Rectal smooth muscle tissue (tissue), 1 donor: Measurements from ENCODE around the gene TMEM87B.

Experiments
- H3K27ac ChIP-seq: one replicate; pipeline ENCODE4 v1.7.0; 2013; ENCODE audit warnings: low read depth, low read length, inconsistent platforms
- H3K27me3 ChIP-seq: one replicate; pipeline ENCODE4 v1.7.0; 2013; ENCODE audit warnings: low read length; ENCODE audit not compliant: control insufficient read depth, insufficient read depth
- H3K36me3 ChIP-seq: one replicate; pipeline ENCODE4 v1.7.0; 2013; ENCODE audit warnings: low read length; ENCODE audit not compliant: control insufficient read depth, insufficient read depth
- H3K4me1 ChIP-seq: one replicate; pipeline ENCODE4 v1.7.0; 2013; ENCODE audit warnings: low read length; ENCODE audit not compliant: control insufficient read depth, insufficient read depth
- H3K4me3 ChIP-seq: one replicate; pipeline ENCODE4 v1.7.0; 2013; ENCODE audit warnings: low read length
- H3K9ac ChIP-seq: one replicate; pipeline ENCODE4 v1.7.0; 2013; ENCODE audit warnings: low read length

Gene TMEM87B, protein sequence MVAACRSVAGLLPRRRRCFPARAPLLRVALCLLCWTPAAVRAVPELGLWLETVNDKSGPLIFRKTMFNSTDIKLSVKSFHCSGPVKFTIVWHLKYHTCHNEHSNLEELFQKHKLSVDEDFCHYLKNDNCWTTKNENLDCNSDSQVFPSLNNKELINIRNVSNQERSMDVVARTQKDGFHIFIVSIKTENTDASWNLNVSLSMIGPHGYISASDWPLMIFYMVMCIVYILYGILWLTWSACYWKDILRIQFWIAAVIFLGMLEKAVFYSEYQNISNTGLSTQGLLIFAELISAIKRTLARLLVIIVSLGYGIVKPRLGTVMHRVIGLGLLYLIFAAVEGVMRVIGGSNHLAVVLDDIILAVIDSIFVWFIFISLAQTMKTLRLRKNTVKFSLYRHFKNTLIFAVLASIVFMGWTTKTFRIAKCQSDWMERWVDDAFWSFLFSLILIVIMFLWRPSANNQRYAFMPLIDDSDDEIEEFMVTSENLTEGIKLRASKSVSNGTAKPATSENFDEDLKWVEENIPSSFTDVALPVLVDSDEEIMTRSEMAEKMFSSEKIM

DNA sequence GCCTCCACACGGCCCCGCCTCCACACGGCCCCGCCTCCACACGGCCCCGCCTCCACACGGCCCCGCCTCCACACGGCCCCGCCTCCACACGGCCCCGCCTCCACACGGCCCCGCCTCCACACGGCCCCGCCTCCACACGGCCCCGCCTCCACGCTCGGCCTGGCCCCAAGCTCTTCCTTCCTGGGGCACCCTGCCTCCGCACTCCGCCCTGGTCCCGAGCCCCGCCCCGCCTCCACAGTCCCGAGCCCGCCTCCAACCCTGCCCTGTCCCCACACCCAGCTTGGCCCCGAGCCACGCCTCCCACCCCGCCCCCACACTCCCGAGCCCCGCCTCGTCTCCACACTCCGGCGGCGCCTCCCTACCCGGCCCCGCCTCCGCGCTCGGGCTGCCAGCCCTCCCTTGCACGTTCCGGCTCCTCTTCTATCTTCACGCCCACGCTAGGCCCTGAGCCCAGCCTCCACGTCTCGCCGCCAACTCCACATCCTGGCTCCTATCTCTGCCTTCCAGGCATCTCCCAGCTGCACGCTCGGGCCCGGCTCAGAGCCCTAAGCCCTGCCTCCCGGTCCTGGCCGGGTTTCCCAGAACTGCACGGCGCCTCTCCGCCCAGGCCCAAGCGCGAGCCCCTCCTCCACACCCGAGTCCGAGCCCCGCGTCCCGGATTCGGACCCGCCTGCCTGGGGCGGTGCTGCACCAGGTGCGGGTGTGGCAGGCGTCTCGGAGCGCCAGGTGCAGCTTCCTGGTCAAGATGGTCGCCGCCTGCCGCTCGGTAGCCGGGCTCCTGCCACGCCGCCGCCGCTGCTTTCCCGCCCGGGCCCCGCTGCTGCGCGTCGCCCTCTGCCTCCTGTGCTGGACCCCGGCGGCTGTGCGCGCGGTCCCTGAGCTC, at the start of gene TMEM87B:
Gene TMEM87B, plus strand, starts transcription at position 423 of the 883 bp plus-strand sequence. Its CDS starts 323 bp downstream, at position 746.
- H3K36me3 ChIP-seq, result no peaks in the 10 kb centered on the region
- H3K27ac ChIP-seq, result peak within 1 kb of the TSS; percentile 99
- H3K4me3 ChIP-seq, result peak within 1 kb of the TSS; percentile 96
- H3K4me1 ChIP-seq, result peaks cover 11% of the 10 kb centered on the region
- no peaks in the 10 kb centered on the region for H3K27me3 ChIP-seq
- H3K9ac ChIP-seq, result peak within 1 kb of the TSS; percentile 89

DNA sequence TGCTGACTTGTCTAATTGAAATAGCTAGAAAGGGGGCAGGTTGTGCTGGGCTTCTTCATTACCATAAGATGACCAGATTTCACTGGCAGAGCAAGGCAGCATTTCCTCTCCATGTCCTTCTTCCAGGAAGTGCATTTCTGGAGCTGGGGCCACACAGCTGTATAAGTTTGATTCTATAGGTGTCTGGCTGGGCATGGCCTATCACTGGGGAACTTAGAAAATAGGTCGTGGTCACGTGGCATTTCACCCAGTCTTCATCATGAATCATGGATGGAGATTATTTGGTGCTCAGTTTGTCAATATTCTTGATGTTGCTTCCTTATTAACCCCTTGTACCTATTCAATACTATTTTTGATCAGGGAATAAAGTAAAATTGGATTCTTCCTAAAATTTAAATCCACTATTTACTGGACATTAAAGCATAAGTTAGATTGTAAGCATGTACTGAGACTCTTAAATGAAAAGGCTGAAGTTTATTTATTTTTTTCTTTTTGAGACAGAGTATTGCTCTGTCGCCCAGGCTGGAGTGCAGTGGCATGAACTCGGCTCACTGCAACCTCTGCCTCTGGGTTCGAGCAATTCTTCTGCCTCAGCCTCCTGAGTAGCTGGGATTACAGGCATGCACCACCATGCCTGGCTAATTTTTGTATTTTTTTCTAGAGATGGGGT, 49.5 kb upstream of the TMEM87B start:
- no peak overlapping the region for H3K4me3 ChIP-seq
- H3K27ac ChIP-seq, result no peak overlapping the region
- H3K36me3 ChIP-seq, result no peaks in the 10 kb centered on the region
- no peaks in the 10 kb centered on the region for H3K27me3 ChIP-seq
- H3K4me1 ChIP-seq, result no peaks in the 10 kb centered on the region
- H3K9ac ChIP-seq, result no peak overlapping the region

DNA sequence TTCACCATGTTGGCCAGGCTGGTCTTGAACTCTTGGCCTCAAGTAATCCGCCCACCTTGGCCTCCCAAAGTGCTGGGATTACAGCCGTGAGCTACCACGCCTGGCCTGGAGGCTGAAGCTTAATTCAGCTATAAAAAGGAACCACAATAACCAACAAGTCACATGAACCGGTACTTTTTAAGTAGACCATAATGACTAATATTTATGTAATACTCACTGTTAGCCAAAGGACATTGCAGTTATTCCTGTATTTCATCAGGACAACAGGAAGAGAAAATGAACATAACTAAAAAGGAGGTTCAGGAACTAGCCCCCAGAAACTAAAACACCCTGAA, 49.0 kb upstream of the TMEM87B start:
- Histone ChIP-seq H3K9ac (no peak overlapping the region), H3K4me1 (no peaks in the 10 kb centered on the region), H3K27ac (no peak overlapping the region), H3K4me3 (no peak overlapping the region), H3K27me3 (no peaks in the 10 kb centered on the region), H3K36me3 (no peaks in the 10 kb centered on the region)

DNA sequence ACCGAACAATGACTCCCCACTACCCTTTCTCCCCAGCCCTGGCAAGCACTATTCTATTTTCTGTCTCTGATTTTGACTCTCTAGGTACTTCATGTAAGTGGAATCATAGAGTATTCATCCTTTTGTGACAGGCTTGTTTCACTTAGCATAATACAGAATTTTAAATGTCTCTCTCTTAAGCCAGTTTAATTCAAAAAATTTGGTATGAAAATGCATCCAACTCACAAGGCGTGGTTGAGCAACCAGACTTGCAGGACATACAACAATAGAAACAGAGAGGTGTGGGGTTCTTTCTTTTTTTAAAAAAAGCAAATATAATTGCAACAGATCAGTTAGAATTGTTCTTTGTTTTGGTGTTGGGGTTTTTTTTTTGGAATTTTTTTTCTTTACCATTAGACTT, 47.6 kb upstream of the TMEM87B start:
- no peaks in the 10 kb centered on the region for H3K4me1 ChIP-seq
- no peak overlapping the region for H3K27ac ChIP-seq
- H3K36me3 ChIP-seq, result no peaks in the 10 kb centered on the region
- H3K27me3 ChIP-seq, result no peaks in the 10 kb centered on the region
- no peak overlapping the region for H3K9ac ChIP-seq
- H3K4me3 ChIP-seq, result no peak overlapping the region

DNA sequence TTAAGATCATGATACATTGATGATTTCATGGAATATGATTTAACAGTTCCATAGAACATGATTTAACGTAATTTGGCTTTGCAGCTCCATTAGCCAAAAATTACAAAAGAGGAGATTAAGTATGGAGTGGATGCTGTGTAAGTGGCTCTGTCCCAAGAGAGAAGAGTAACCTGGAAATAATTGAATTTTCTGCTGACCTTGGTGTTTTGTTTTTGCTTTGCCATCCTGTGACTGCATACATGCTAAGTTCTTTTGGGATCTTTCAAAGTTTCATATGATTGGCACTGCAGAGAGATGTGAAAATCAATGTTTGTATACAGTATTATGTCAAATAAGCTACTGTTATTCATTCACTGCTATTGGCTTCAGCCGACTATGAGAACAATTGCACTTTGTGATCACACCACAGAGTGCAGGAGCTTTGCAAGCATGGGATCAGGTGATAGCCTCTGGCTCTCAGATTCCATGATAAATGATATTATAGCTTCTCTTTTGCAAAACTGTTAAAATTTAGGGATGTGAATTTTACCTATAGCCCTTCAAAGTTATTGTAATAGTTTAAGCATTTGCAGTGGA, 46.1 kb upstream of the TMEM87B start:
- Histone ChIP-seq H3K9ac (no peak overlapping the region), H3K4me3 (no peak overlapping the region), H3K4me1 (no peaks in the 10 kb centered on the region), H3K27me3 (no peaks in the 10 kb centered on the region), H3K27ac (no peak overlapping the region), H3K36me3 (peaks cover 4% of the 10 kb centered on the region)

DNA sequence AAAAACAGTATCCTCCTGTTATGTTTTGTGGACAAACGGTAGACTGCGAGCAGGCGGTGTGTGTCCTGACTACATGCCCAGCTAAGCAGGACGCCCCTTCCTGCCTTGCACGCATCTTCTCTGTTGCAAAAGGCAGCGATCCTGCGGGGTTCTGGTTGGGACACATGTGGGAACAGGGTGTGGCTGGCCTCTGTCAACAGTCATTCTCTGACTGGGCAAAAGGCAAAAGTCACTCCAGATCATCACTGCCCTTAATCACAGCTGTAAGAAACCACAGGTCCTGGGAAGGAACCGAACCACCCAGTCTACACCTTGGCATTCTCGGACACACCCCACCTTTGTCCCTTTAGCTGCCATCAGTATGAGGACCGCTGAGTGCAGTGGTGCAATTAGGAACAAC, 44.3 kb upstream of the TMEM87B start:
- no peak overlapping the region for H3K9ac ChIP-seq
- peaks cover 4% of the 10 kb centered on the region for H3K36me3 ChIP-seq
- no peak overlapping the region for H3K4me3 ChIP-seq
- H3K4me1 ChIP-seq, result no peaks in the 10 kb centered on the region
- no peak overlapping the region for H3K27ac ChIP-seq
- H3K27me3 ChIP-seq, result no peaks in the 10 kb centered on the region

DNA sequence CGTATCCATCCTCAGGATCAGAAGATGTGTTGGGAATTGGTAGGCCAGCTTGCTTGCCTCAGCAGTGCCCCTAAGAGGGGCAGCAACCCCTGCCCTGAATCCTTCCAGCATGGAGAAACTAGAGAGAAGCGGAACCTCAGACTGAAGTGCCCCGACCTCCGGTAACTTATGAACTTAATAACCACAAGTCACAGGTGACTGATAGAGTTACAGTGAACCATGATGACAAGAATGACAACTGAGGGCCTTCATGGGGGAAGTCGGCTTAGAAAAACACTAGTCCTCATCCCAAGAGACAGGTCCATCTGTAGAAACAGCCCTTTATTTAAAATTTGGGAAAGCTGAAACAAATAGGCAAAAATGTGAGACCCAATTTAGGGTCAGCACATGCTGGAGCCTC, 42.5 kb upstream of the TMEM87B start:
- no peak overlapping the region for H3K27ac ChIP-seq
- no peak overlapping the region for H3K9ac ChIP-seq
- no peaks in the 10 kb centered on the region for H3K4me1 ChIP-seq
- H3K27me3 ChIP-seq, result no peaks in the 10 kb centered on the region
- peaks cover 4% of the 10 kb centered on the region for H3K36me3 ChIP-seq
- no peak overlapping the region for H3K4me3 ChIP-seq

DNA sequence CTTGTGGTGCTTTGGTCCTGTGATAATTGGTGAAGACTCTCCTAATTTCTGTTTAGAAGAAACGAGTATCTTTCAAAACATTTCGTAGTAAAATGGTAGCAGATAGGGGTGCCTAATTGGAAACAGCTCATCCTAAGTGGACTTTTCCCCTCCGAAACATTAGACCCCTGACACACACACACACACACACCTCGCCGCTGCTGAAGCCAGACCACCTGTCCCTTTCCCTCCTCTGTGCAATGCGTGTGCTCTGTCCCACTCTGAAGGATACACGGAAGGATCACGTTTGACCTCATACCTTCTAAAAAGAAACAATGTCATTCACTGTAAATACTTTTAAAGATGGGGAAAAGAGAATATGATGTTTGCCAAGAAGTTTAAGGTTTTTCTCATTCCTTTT, 36.2 kb upstream of the TMEM87B start:
- no peaks in the 10 kb centered on the region for H3K36me3 ChIP-seq
- no peaks in the 10 kb centered on the region for H3K27me3 ChIP-seq
- H3K27ac ChIP-seq, result no peak overlapping the region
- no peak overlapping the region for H3K9ac ChIP-seq
- no peak overlapping the region for H3K4me3 ChIP-seq
- no peaks in the 10 kb centered on the region for H3K4me1 ChIP-seq

DNA sequence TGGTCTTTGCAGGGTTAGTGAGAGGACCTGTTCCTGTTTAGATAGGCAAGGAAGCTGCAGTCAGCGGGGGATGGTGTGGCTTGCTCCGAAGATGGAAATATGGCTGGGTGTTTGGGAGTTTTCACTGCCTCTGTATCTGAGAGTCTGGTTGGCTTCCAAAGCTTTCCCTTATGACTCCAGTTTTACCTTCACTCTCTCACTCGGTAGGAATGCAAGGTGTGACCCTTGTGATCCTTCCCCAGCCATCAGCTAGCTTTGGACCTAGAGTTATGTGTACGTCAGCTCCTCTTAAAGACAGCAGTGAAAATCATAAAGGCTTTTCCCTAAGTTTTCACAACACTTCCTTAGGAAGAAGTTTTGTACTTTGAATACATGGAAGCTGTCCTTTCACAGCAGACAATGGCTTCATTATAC, 35.5 kb upstream of the TMEM87B start:
- H3K4me1 ChIP-seq, result no peaks in the 10 kb centered on the region
- H3K4me3 ChIP-seq, result no peak overlapping the region
- no peaks in the 10 kb centered on the region for H3K36me3 ChIP-seq
- H3K27ac ChIP-seq, result no peak overlapping the region
- H3K9ac ChIP-seq, result no peak overlapping the region
- no peaks in the 10 kb centered on the region for H3K27me3 ChIP-seq

DNA sequence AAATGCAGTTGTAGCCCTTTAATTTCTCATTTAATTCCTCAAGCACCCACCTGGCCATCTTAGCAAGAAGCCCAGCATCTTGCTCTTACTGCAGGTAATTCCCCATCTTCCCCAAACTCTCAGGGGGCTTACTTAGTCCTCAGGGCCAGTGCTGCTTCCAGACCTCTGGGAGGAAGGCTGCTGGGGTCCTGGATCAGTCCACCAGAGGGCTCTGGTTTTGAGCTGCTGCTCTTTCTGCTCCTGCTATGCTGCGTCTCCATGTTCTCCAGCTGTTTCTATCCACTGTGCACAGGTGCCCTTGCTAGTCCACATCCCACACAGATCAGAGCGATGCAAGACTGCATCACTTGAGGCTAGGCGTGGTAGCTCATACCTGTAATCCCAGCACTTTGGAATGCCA, 34.5 kb upstream of the TMEM87B start:
- Histone ChIP-seq H3K4me1 (no peaks in the 10 kb centered on the region), H3K36me3 (no peaks in the 10 kb centered on the region), H3K4me3 (no peak overlapping the region), H3K27me3 (no peaks in the 10 kb centered on the region), H3K9ac (no peak overlapping the region), H3K27ac (no peak overlapping the region)

DNA sequence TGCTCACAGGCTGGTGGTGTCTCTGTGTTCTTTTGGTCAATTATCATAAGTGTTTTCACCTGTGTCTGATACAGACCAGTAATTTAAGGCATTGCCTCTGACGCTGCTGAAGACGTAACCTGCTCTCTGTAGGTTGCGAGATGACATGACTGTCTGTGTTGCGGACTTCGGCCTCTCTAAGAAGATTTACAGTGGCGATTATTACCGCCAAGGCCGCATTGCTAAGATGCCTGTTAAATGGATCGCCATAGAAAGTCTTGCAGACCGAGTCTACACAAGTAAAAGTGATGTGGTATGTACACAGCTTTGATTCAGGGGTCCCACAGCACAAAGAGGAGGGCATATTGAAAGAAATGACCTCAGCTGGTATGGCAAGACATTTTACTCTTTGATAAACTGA, 33.8 kb upstream of the TMEM87B start:
- Histone ChIP-seq H3K4me1 (no peaks in the 10 kb centered on the region), H3K27ac (no peak overlapping the region), H3K36me3 (no peaks in the 10 kb centered on the region), H3K27me3 (no peaks in the 10 kb centered on the region), H3K9ac (no peak overlapping the region), H3K4me3 (no peak overlapping the region)

DNA sequence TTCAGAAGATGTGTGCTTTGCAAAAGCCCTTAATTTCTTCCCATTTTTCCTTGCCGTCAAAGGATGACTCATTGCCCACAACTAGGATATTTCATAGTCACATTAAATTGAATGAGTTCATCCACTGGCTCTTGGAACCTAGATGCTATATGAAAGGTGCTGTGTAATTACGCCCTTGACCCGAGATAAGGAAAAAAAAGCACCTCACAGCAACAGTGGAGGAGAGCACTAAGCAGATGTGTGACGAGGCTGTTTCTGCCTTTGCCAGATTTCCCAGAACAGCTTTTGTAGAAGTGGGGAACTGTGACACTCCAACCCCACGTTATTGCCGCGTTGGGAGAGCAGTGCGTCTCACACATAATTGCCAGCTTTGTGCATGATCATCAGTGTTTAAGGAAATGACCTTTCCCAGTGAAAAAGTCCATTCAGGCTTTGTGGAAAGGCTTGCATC, 33.3 kb upstream of the TMEM87B start:
- Histone ChIP-seq H3K9ac (no peak overlapping the region), H3K36me3 (no peaks in the 10 kb centered on the region), H3K27ac (no peak overlapping the region), H3K27me3 (no peaks in the 10 kb centered on the region), H3K4me3 (no peak overlapping the region), H3K4me1 (no peaks in the 10 kb centered on the region)
